ENCODE results near the gene RUNX3. TPM values are rescaled to one million over a fixed set of nuclear protein-coding genes. Genes with fewer than 3 reads are reported as not detected.
"Not testable (repeated sequence)": the region's sequence is repeated elsewhere in the genome, so short reads cannot be mapped to it uniquely, and the experiment has no call there.

The RUNX3 gene
- total RNA-seq, 2 donors from 2014 or later = 116 to 145 TPM

DNA sequence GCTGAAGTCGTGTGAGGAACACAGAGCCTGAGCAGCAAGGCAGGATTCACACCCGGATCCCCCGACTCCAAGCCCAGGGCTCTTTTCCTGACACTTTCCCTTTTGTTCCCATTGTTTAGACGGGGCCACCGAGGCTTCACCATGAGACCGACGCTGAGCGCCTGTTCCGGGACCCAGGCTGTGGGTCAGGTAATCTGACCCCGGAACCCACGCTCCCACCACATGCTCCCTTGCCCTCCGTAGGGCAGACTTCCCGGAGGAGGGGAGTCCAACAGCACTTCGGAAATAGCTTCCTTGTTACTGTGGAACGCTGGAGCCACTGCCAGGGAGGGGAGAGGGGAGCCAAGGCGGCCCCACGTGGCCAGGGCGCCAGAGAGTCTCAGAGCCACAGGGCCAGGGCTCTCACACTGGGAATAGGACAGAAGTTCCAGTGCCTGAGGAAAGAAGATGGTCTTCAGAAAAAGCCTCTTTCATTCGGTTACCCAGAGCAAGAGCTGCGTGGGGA is 18.4 kb downstream of the RUNX3 start:
- no peak for ATAC-seq (replicated peaks)
- peak overlapping the region; percentile 52 for H3K4me3 Mint-ChIP-seq
- peak overlapping the region; percentile 95 for H3K27ac Mint-ChIP-seq
- H3K36me3 Mint-ChIP-seq (ENCODE audit: low read depth) = peaks cover 100% of the 10 kb centered on the region
- H3K4me1 Mint-ChIP-seq = peaks cover 36% of the 10 kb centered on the region
- H3K9me3 Mint-ChIP-seq = no peaks in the 10 kb centered on the region
- H3K27me3 Mint-ChIP-seq = no peaks in the 10 kb centered on the region

DNA sequence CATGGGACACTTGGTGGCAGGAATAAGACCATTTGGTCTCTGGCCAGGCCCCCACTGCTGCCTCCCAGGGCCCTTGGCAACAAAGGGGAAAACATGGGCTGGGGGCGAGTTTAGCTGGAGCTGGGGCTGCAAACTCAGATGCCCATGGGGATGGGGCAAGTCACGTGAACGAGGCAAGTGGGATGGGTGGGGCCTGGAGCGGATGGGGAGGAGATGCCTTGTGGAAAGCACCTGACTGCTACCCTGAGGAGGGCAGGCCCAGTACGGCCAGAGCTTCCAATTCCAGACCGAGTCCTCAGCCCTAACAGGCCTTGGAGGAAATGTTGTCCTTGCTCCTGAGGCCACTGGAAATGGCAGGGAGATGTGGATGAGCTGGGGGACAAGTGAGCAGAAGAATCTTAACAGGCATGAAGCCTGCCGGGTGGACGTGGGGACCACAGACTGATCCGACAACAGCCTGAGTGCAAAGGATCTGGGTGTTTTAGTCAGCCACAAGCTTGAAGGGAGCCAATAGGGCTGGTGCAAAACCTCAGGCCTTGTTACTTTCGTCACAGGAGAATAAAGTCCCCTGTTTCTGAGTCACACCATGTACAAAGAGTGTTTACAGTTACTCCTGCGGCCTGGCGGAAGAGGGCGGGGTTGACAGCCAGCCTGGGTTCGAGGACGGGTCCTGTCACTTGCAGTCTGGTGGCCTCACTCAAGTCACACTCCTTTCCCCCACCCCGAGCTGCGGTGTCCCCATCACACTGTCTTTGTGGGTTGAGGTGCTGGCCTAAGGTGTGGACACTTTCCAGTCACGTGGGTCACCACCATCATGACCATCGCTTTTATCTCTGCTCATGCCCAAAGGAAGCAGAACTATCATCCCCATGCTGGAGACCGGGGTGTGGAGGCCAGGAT is 19.1 kb downstream of the RUNX3 start:
- peaks cover 36% of the 10 kb centered on the region for H3K4me1 Mint-ChIP-seq
- ATAC-seq (replicated peaks) = peak; percentile 90
- H3K36me3 Mint-ChIP-seq (ENCODE audit: low read depth) = peaks cover 100% of the 10 kb centered on the region

GRCh38 chr1:24910210-24910609 is 19.9 kb downstream of the RUNX3 start:
- Mint-ChIP-seq H3K4me3 (peak overlapping the region; percentile 52), H3K9me3 (no peaks in the 10 kb centered on the region), H3K36me3 (ENCODE audit: low read depth) (peaks cover 100% of the 10 kb centered on the region), H3K27me3 (no peaks in the 10 kb centered on the region), H3K4me1 (peaks cover 32% of the 10 kb centered on the region), H3K27ac (peak overlapping the region; percentile 95)
- ATAC-seq (replicated peaks) = no peak

More for the DNA sequence above, 19.1 kb downstream of the RUNX3 start:
- Mint-ChIP-seq H3K9me3 (no peaks in the 10 kb centered on the region), H3K27ac (peak overlapping the region; percentile 95), H3K4me3 (peak overlapping the region; percentile 52), H3K27me3 (no peaks in the 10 kb centered on the region)

GRCh38 chr1:24909388-24909898 is 20.6 kb downstream of the RUNX3 start:
- Mint-ChIP-seq H3K9me3 (no peaks in the 10 kb centered on the region), H3K4me3 (peak overlapping the region; percentile 37), H3K27ac (peak overlapping the region; percentile 95), H3K36me3 (ENCODE audit: low read depth) (peaks cover 100% of the 10 kb centered on the region), H3K27me3 (no peaks in the 10 kb centered on the region), H3K4me1 (peaks cover 25% of the 10 kb centered on the region)
- no peak for ATAC-seq (replicated peaks)

DNA sequence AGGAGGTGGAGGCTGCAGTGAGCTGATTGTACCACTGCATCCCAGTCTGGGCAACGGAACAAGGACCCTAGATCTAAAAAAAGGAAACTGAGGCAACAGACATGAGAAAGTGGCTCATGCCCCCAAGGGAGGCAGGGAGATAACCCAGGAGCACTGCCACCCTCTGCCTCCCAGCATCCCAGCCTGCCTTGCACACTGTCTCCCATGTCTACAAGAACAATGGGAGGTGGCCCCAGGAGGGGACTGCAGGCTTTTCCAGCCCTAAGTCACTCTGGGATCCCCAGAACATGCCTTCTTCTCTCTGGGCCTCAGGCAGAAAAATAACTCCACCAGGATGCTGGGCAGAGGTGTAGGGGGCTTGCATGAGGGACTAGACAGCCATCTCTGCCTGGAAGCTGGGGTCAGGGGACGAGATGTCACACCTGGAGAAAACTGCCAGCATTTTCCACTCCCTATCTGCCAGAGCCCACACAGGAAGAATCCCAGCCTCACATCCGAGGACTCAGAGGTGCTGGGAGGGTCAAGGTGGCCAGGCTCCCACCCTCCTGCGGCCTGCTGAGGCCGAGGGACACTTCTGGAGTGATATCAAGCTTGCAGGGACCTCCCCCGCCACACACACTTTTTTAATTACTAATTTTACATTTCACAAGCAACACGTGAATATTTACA is 21.4 kb downstream of the RUNX3 start:
- Mint-ChIP-seq H3K4me1 (peaks cover 25% of the 10 kb centered on the region), H3K27me3 (no peaks in the 10 kb centered on the region)

DNA sequence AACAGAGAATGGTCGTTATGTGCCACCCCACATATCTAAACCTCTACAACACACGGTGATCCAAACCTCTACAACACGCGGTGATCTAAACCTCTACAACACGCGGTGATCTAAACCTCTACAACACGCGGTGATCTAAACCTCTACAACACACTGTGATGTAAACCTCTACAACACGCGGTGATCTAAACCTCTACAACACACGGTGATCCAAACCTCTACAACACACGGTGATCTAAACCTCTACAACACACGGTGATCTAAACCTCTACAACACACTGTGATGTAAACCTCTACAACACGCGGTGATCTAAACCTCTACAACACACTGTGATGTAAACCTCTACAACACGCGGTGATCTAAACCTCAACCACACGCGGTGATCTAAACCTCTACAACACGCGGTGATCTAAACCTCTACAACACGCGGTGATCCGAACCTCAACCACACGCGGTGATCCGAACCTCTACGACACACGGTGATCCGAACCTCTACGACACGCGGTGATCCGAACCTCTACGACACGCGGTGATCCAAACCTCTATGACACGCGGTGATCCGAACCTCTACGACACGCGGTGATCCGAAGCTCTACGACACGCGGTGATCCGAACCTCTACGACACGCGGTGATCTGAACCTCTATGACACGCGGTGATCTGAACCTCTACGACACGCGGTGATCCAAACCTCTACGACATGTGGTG is 22.3 kb downstream of the RUNX3 start:
- not testable (repeated sequence) for H3K27me3 Mint-ChIP-seq; H3K9me3 Mint-ChIP-seq; H3K4me3 Mint-ChIP-seq; ATAC-seq (replicated peaks)
- H3K36me3 Mint-ChIP-seq (ENCODE audit: low read depth) = peaks cover 100% of the 10 kb centered on the region
- H3K27ac Mint-ChIP-seq = peak overlapping the region; percentile 95
- H3K4me1 Mint-ChIP-seq = peaks cover 22% of the 10 kb centered on the region

More for the DNA sequence above, 21.4 kb downstream of the RUNX3 start:
- ATAC-seq (replicated peaks) = no peak
- peak overlapping the region; percentile 37 for H3K4me3 Mint-ChIP-seq
- H3K27ac Mint-ChIP-seq = peak overlapping the region; percentile 95
- no peaks in the 10 kb centered on the region for H3K9me3 Mint-ChIP-seq
- H3K36me3 Mint-ChIP-seq (ENCODE audit: low read depth) = peaks cover 100% of the 10 kb centered on the region

DNA sequence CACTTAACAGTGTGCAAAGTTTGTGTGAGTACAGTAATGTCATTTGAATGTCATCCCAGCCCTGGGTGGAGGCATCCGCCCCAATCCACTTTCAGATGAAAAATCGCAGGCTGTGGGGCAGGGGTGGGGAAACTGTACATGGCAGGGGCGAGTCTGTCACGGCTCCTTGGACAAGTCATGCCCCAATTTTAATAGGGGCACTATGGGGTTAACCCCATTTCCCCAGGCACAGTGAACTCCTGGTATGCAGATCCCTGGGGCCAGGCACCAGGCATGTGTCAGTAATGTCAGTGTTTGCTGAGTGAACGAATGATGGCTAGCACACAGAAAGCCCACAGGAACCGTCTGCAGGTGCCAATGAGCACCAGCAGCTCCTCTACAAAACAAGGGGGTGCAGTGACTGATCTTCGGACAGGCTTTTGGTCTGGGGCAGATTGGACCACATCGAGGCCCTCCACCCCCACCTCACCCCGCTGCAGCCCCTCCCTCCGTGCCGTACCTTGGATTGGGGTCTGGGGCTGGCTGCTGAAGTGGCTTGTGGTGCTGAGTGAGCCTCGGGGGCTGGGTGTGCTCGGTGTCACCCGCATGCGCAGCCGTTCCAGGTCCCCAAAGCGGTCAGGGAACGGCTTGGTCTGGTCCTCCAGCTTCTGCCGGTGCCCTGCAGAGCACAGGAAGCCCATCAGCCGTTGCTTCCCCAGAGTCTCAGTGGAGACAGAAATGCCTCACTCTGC is 23.2 kb downstream of the RUNX3 start:
- Mint-ChIP-seq H3K9me3 (no peaks in the 10 kb centered on the region), H3K4me1 (peaks cover 16% of the 10 kb centered on the region), H3K27me3 (no peaks in the 10 kb centered on the region), H3K4me3 (no peak overlapping the region), H3K36me3 (ENCODE audit: low read depth) (peaks cover 100% of the 10 kb centered on the region), H3K27ac (peak overlapping the region; percentile 95)
- no peak for ATAC-seq (replicated peaks)

- Mint-ChIP-seq H3K27ac (peak overlapping the region; percentile 28), H3K4me1 (peaks cover 9% of the 10 kb centered on the region), H3K27me3 (no peaks in the 10 kb centered on the region), H3K4me3 (no peak overlapping the region), H3K36me3 (ENCODE audit: low read depth) (peaks cover 100% of the 10 kb centered on the region), H3K9me3 (no peaks in the 10 kb centered on the region)
- no peak for ATAC-seq (replicated peaks)
These were observed 23.9 kb downstream of the RUNX3 start for GRCh38 chr1:24905979-24906720.

DNA sequence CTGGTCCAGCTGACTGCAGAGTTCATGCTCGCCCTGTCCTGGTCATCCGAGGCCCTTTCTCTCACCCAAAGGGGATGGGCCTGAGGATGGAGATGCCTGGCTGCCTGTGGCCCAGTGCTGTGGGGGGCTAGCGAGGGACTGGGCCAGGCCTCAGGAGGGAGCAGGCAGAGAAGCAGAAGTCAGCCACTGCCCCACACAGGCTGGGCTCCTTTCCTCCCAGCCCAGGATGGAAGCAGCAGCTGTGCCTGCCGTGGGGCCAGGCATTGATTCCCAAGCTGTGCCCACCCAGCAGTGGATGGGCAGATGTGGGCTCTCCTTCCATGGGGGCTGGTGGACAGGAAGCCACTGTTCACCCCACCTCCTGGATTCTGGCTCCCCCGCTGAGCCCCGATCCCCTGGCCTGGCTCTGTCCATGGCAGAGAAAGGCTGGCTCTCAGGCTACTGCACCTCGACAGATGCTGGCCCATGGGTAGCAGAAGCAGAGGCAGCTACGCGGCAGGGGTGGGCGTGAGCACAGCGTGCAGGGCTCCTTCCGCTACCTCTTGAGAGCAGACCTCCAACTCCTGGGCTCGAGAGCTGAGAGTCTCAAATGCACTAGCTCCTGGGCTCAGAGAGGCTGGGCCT is 24.6 kb downstream of the RUNX3 start:
- Mint-ChIP-seq H3K4me3 (no peak overlapping the region), H3K9me3 (no peaks in the 10 kb centered on the region), H3K27ac (no peak overlapping the region), H3K4me1 (peaks cover 8% of the 10 kb centered on the region), H3K27me3 (no peaks in the 10 kb centered on the region), H3K36me3 (ENCODE audit: low read depth) (peaks cover 100% of the 10 kb centered on the region)
- no peak for ATAC-seq (replicated peaks)

DNA sequence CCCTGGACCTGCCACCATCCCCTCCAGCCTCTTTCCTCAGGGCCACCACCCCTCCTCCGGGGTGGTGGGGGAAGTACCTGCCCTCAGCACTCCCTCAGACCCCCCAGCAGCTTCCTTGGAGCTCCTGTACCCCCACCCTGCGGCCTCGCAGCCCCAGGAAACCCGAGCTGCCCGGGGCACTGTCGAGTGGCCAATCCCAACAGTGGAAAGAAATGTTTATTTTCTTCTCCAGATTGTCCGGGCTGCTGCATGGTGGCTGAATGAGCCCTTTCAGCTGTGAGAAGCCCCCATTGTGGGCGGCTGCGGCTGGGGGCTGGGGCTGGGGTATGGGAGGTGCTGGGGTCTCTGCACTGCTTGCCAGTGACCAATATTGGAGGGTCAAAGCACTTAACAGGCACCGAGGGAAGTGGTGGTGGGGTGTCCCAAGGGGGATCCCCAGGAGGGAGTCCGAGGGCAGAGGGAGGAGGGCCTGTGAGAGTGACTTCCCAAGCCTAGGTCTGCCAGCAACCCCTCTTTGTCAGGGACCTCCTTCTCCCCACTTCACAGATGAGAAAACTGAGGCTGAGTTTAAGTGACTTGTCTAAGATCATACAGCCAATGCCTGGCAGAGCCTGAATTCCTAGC is 25.2 kb downstream of the RUNX3 start:
- peaks cover 100% of the 10 kb centered on the region for H3K36me3 Mint-ChIP-seq (ENCODE audit: low read depth)
- ATAC-seq (replicated peaks) = no peak
- H3K9me3 Mint-ChIP-seq = no peaks in the 10 kb centered on the region
- peaks cover 14% of the 10 kb centered on the region for H3K4me1 Mint-ChIP-seq
- H3K27ac Mint-ChIP-seq = no peak overlapping the region
- H3K4me3 Mint-ChIP-seq = no peak overlapping the region
- H3K27me3 Mint-ChIP-seq = no peaks in the 10 kb centered on the region

GRCh38 chr1:24903955-24904730 is 25.9 kb downstream of the RUNX3 start:
- Mint-ChIP-seq H3K4me3 (no peak overlapping the region), H3K27ac (peak overlapping the region; percentile 74), H3K36me3 (ENCODE audit: low read depth) (peaks cover 100% of the 10 kb centered on the region), H3K27me3 (no peaks in the 10 kb centered on the region), H3K9me3 (no peaks in the 10 kb centered on the region), H3K4me1 (peaks cover 15% of the 10 kb centered on the region)
- no peak for ATAC-seq (replicated peaks)

- Mint-ChIP-seq H3K4me3 (no peak overlapping the region), H3K4me1 (peaks cover 19% of the 10 kb centered on the region), H3K27ac (peak overlapping the region; percentile 74), H3K27me3 (no peaks in the 10 kb centered on the region), H3K36me3 (ENCODE audit: low read depth) (peaks cover 99% of the 10 kb centered on the region), H3K9me3 (no peaks in the 10 kb centered on the region)
- no peak for ATAC-seq (replicated peaks)
These were observed 26.5 kb downstream of the RUNX3 start for GRCh38 chr1:24903560-24903954.
